ENCODE measurements around the gene ARHGAP31.
A peak's percentile ranks its signal among the peaks of the same experiment; 100 is the strongest.
"Not testable (repeated sequence)": the region's sequence is repeated elsewhere in the genome, so short reads cannot be mapped to it uniquely, and the experiment has no call there.

The ARHGAP31 gene

DNA sequence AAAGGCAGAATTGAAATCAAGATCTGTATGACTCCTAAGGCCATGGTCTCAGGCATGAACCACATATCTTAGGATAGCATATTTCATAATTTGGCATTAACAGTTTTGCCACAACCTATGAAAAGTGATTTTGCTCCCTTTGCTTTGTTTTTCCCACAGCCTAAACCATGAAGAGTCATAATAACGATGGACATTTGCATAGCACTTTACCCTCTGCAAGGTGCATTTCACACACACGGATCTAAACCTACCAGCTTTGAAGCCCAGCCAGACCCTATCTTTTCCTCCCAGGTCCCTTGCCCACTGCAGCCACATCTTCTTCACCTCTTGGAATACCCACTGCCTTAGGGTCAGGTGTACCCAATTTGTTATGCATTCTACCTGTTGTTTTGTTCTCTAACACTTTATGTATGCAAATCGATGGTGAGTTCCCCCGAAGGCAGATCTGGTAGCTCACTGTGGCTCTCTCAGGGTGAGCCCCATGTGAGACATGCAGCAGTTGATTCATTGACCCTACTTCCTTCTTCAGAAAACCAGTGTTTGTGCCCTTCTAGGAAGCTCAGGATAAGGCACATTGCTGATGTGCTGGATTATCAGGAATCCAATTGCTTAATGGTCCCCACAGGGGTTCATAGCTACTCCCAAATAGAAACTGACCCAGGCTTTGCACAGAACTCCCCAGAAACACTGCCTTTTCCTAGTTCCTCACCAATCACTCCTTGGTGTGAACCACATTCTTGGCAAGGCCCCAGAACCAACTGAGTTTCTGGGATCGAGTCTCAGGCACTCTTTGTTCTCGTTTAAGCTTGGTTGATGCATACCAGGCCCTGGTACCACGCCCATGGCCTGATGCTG, 8.7 kb downstream of the ARHGAP31 start:
- TF ChIP-seq, protein P1, sequence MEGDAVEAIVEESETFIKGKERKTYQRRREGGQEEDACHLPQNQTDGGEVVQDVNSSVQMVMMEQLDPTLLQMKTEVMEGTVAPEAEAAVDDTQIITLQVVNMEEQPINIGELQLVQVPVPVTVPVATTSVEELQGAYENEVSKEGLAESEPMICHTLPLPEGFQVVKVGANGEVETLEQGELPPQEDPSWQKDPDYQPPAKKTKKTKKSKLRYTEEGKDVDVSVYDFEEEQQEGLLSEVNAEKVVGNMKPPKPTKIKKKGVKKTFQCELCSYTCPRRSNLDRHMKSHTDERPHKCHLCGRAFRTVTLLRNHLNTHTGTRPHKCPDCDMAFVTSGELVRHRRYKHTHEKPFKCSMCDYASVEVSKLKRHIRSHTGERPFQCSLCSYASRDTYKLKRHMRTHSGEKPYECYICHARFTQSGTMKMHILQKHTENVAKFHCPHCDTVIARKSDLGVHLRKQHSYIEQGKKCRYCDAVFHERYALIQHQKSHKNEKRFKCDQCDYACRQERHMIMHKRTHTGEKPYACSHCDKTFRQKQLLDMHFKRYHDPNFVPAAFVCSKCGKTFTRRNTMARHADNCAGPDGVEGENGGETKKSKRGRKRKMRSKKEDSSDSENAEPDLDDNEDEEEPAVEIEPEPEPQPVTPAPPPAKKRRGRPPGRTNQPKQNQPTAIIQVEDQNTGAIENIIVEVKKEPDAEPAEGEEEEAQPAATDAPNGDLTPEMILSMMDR (IDR thresholded peaks at IDR 0.05; ENCODE audit: control insufficient read depth, insufficient read depth, low read depth, low read length, missing control alignments): no peak
- no peak for DNase-seq (ENCODE audit: low read depth)
- no peak overlapping the region for H3K4me3 ChIP-seq (ENCODE audit: control insufficient read depth, low read depth, low read length)

DNA sequence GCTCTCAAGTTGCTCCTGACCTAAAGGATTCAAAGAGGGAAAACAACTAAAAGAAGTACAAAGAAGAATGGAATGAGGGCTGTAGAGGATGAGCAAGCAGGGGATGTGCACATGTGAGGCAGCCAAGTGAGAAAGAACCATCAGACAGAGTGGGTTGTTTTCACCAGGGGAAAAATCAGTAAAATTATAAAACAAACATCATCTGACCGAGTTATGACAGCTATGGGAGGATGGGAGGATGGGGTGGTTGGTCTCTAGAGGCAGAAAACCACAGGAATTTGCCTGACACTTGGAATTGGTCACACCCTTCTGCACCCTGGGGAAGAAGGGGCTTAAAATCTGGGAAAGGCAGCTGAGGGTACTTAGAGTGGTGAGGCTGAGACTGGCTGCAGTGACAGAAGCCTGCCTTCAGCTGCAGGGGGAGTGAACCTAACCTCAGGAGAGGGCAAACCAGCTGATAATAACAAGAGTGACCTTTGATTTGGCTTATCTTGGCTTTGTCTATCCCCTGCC, 10.1 kb downstream of the ARHGAP31 start:
- H3K4me3 ChIP-seq (ENCODE audit: control insufficient read depth, low read depth, low read length): no peak overlapping the region
- TF ChIP-seq, protein P1 (IDR thresholded peaks at IDR 0.05; ENCODE audit: control insufficient read depth, insufficient read depth, low read depth, low read length, missing control alignments): no peak
- DNase-seq (ENCODE audit: low read depth): no peak

DNA sequence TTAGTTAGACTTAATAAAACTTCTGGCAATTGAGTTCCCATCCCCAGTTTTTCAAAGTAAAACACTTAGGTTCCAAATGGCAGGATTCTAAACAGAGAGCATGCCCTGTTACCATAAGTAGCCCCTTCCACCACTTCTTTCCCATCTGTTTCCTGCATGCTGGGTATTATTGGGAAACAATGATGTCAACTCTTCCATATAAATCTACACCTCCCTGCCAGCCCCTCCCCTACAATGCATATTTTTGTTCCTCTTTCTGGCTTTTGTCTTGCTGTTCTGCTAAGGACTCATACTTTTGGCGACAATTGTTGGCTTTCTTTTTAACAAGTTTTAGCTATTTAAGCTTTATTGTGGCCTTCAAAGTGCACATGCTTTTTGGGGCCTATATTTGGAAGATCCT, 11.1 kb downstream of the ARHGAP31 start:
- H3K4me3 ChIP-seq (ENCODE audit: control insufficient read depth, low read depth, low read length): no peak overlapping the region
- DNase-seq (ENCODE audit: low read depth): no peak
- TF ChIP-seq, protein P1 (IDR thresholded peaks at IDR 0.05; ENCODE audit: control insufficient read depth, insufficient read depth, low read depth, low read length, missing control alignments): no peak

DNA sequence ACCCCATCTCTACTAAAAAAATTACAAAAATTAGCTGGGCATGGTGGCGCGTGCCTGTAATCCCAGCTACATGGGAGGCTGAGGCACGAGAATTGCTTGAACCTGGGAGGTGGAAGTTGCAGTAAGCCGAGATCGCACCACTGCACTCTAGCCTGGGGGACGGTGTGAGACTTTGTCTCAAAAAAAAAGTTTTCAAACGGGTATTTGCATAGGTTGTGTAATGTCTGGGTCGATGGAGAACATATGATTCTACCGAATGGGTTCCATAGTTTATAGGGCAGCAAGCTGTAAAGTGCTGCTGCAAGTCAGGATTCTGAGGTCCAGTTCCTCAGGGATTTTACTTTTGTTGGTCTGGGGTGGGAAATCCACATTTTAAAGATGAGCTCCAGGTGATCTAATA, 12.2 kb downstream of the ARHGAP31 start:
- DNase-seq (ENCODE audit: low read depth); H3K4me3 ChIP-seq (ENCODE audit: control insufficient read depth, low read depth, low read length): not testable (repeated sequence)

DNA sequence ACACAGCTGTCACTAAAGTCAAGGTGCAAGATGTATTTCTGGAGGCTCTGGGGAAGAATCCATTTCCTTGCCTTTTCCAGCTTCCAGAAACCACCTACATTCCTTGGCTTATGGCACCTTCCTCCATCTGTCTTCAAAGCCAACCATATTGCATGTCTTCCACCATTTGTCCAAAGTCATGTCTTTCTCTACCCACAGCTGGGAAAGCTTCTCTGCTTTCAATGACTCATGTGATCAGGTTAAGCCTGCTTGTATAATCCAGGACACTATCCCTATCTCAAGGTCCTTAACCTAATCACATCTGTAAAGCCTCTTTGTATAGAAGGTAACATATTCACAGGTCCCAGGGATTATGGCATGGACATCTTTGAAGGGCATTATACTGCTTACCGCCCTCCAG, 14.2 kb downstream of the ARHGAP31 start:
- no peak for DNase-seq (ENCODE audit: low read depth)
- H3K4me3 ChIP-seq (ENCODE audit: control insufficient read depth, low read depth, low read length): no peak overlapping the region
- TF ChIP-seq, protein P1 (IDR thresholded peaks at IDR 0.05; ENCODE audit: control insufficient read depth, insufficient read depth, low read depth, low read length, missing control alignments): no peak

DNA sequence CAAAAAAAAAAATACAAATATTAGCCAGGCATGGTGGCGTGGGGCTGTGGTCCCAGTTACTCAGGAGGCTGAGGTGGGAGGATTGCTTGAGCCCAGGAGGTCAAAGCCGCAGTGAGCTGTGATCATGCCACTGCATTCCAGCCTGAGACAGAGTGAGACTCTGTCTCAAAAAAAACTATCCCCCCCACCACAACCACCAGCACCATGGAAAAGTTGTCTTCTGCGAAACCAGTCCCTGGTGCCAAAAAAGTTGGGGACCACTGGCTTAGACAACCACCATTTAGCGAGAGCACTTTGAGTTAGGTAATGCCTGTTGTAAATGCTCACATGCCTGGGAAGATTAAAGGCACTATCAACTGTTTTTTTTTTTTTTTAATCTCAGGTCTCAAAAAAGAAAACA, 15.4 kb downstream of the ARHGAP31 start:
- TF ChIP-seq, protein P1 (IDR thresholded peaks at IDR 0.05; ENCODE audit: control insufficient read depth, insufficient read depth, low read depth, low read length, missing control alignments): no peak
- DNase-seq (ENCODE audit: low read depth): no peak
- no peak overlapping the region for H3K4me3 ChIP-seq (ENCODE audit: control insufficient read depth, low read depth, low read length)

DNA sequence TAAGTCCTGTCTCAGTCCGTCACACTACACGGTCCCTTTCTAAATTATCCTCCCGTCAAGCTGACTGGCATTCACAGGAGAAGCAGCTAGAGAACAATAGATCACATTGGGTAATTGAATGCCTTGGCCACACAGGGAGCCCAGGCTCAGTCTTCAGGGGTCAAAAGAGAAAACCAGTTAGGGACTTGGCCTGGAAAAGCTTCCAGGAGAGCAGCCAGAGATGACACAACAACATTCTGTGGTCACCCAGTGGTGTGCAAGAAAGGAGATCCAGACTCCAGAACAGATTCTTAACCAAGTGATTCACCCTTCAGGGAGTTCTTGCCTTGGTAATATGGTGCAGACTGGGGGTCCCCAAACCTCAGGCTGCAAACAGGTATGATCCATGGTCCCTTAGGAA, 15.9 kb downstream of the ARHGAP31 start:
- TF ChIP-seq, protein P1 (IDR thresholded peaks at IDR 0.05; ENCODE audit: control insufficient read depth, insufficient read depth, low read depth, low read length, missing control alignments): no peak
- H3K4me3 ChIP-seq (ENCODE audit: control insufficient read depth, low read depth, low read length): no peak overlapping the region
- DNase-seq (ENCODE audit: low read depth): peak; percentile 94
